ENCODE measurements around the gene COL18A1.

COL18A1 gene

GRCh38 chr21:45504021-45504515, 99.1 kb downstream of the COL18A1 start:
- no peak for TF ChIP-seq CTCF (conservative IDR thresholded peaks at IDR 0.05; ENCODE audit: control insufficient read depth, insufficient read depth, low read depth, low read length)
- DNase-seq (ENCODE audit: low read depth) = no peak
- H3K4me3 ChIP-seq (ENCODE audit: control insufficient read depth, low read depth, low read length) = no peak overlapping the region

GRCh38 chr21:45504516-45505415, 99.8 kb downstream of the COL18A1 start:
- no peak for TF ChIP-seq CTCF (conservative IDR thresholded peaks at IDR 0.05; ENCODE audit: control insufficient read depth, insufficient read depth, low read depth, low read length)
- H3K4me3 ChIP-seq (ENCODE audit: control insufficient read depth, low read depth, low read length) = no peak overlapping the region
- no peak for DNase-seq (ENCODE audit: low read depth)

GRCh38 chr21:45505416-45506021, 100.6 kb downstream of the COL18A1 start:
- no peak for TF ChIP-seq CTCF (conservative IDR thresholded peaks at IDR 0.05; ENCODE audit: control insufficient read depth, insufficient read depth, low read depth, low read length)
- no peak for DNase-seq (ENCODE audit: low read depth)
- no peak overlapping the region for H3K4me3 ChIP-seq (ENCODE audit: control insufficient read depth, low read depth, low read length)

GRCh38 chr21:45506241-45506817, 101.4 kb downstream of the COL18A1 start:
- DNase-seq (ENCODE audit: low read depth) = no peak
- no peak for TF ChIP-seq CTCF (conservative IDR thresholded peaks at IDR 0.05; ENCODE audit: control insufficient read depth, insufficient read depth, low read depth, low read length)
- no peak overlapping the region for H3K4me3 ChIP-seq (ENCODE audit: control insufficient read depth, low read depth, low read length)

- no peak for DNase-seq (ENCODE audit: low read depth)
- TF ChIP-seq CTCF (conservative IDR thresholded peaks at IDR 0.05; ENCODE audit: control insufficient read depth, insufficient read depth, low read depth, low read length) = no peak
- H3K4me3 ChIP-seq (ENCODE audit: control insufficient read depth, low read depth, low read length) = no peak overlapping the region
These were observed 102.0 kb downstream of the COL18A1 start for GRCh38 chr21:45506836-45507522.

- H3K4me3 ChIP-seq (ENCODE audit: control insufficient read depth, low read depth, low read length) = no peak overlapping the region
- TF ChIP-seq CTCF (conservative IDR thresholded peaks at IDR 0.05; ENCODE audit: control insufficient read depth, insufficient read depth, low read depth, low read length) = no peak
- no peak for DNase-seq (ENCODE audit: low read depth)
These were observed 102.5 kb downstream of the COL18A1 start for GRCh38 chr21:45507523-45507875.

All from fibroblast of mammary gland (primary cell).